Measurements from ENCODE around the gene VWA1.
"Not testable (repeated sequence)": the region's sequence is repeated elsewhere in the genome, so short reads cannot be mapped to it uniquely, and the experiment has no call there.

VWA1 gene

GRCh38 chr1:1484976-1485750 lies 49.7 kb downstream of the VWA1 start:
- not testable (repeated sequence) for DNase-seq (ENCODE audit: low spot score)

- not testable (repeated sequence) for DNase-seq (ENCODE audit: low spot score)
These were observed 50.3 kb downstream of the VWA1 start for GRCh38 chr1:1485755-1486317.

GRCh38 chr1:1487701-1488100 lies 52.2 kb downstream of the VWA1 start:
- no peak for DNase-seq (ENCODE audit: low spot score)

- no peak for DNase-seq (ENCODE audit: low spot score)
These were observed 53.7 kb downstream of the VWA1 start for GRCh38 chr1:1489231-1489630.

GRCh38 chr1:1489861-1490260 lies 54.4 kb downstream of the VWA1 start:
- DNase-seq (ENCODE audit: low spot score): no peak

- no peak for DNase-seq (ENCODE audit: low spot score)
These were observed 55.2 kb downstream of the VWA1 start for GRCh38 chr1:1490633-1491230.

GRCh38 chr1:1491601-1492000 lies 56.1 kb downstream of the VWA1 start:
- no peak for DNase-seq (ENCODE audit: low spot score)
